HUES6 (cell line): ENCODE measurements around the gene XIRP2.

Source experiments
- H3K27ac ChIP-seq: 2 replicates; pipeline ENCODE4 v1.7.0; 2013; ENCODE audit warnings: low read depth, mild to moderate bottlenecking, low read length, inconsistent platforms
- H3K27me3 ChIP-seq: 2 replicates; pipeline ENCODE4 v1.6.1; 2013; ENCODE audit warnings: low read length; ENCODE audit not compliant: control insufficient read depth, insufficient read depth
- H3K36me3 ChIP-seq: 2 replicates; pipeline ENCODE4 v1.6.1; 2013; ENCODE audit warnings: low read length; ENCODE audit not compliant: control insufficient read depth, insufficient read depth
- H3K4me1 ChIP-seq: 2 replicates; pipeline ENCODE4 v1.6.1; 2013; ENCODE audit warnings: low read length; ENCODE audit not compliant: control insufficient read depth, insufficient read depth
- H3K4me3 ChIP-seq: 2 replicates; pipeline ENCODE4 v1.5.1; 2013; ENCODE audit warnings: low read depth, low read length
- H3K9ac ChIP-seq: one replicate; pipeline ENCODE4 v1.6.1; 2013; ENCODE audit warnings: mild to moderate bottlenecking, low read length
- H3K9me3 ChIP-seq: 2 replicates; pipeline ENCODE4 v1.6.1; 2013; ENCODE audit warnings: low read depth, low read length; ENCODE audit not compliant: control insufficient read depth, insufficient read depth

The XIRP2 gene

DNA sequence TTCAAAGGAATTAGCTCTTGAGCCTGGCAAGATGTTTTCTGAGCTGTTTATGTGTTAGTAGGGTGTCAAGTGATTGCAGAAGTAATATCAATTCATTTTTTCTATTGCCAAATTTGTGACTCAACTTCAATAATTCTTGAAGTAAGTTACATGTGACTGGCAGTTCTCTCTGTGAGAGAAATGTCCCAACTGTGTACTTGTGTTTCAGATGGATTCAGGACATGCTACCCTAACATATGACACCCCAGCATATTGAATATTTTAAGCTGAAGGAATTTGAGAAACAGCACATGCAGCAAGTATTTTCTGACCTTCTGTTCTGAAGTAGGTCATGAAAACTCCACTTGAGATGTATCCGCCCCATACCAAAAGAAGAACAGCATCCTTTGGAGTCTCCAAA lies 263.6 kb downstream of the XIRP2 start:
- H3K36me3 ChIP-seq = no peaks in the 10 kb centered on the region
- H3K27me3 ChIP-seq = no peaks in the 10 kb centered on the region
- H3K4me1 ChIP-seq = no peaks in the 10 kb centered on the region
- no peak overlapping the region for H3K27ac ChIP-seq
- no peak overlapping the region for H3K4me3 ChIP-seq
- no peak overlapping the region for H3K9ac ChIP-seq
- no peaks in the 10 kb centered on the region for H3K9me3 ChIP-seq

DNA sequence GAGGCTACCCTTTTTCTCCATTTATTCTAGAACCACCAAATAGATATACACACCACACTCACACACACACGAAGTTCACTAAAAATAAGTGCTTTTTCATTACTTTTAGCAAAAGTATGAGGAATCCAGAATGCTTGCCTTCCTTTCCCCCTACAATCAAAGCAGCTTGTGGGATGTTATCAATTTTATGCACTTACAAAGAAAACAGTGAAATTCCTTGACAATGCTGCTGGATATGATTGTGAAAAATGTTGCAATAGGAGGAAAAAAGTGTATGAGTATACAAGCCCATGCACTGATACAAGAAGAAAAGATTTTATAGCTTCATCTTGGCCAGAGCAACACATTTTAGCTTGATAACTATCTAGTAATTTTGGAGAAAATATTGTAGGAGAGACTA lies 269.2 kb downstream of the XIRP2 start:
- Histone ChIP-seq H3K4me1 (no peaks in the 10 kb centered on the region), H3K4me3 (no peak overlapping the region), H3K36me3 (no peaks in the 10 kb centered on the region), H3K9ac (no peak overlapping the region), H3K9me3 (peaks cover 15% of the 10 kb centered on the region), H3K27ac (no peak overlapping the region), H3K27me3 (no peaks in the 10 kb centered on the region)

DNA sequence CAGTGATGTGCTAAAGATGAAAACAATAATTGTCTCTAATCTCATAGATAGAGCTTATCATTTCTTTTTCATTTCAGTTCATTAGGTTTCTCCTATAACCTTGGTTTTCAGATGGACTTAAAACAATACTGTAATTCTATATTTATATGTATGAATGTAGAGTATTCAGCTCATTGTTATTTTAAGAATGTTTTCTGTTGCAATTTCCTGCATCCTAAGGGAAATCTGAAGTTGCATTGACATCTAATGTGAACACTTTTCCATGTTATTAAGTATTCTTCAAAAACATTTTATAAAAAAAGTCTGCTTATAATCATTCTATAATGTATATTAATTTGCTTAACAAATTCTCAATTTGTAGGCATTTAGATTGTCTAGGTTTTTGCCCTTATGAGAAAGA lies 288.9 kb downstream of the XIRP2 start:
- no peaks in the 10 kb centered on the region for H3K27me3 ChIP-seq
- H3K27ac ChIP-seq = no peak overlapping the region
- peaks cover 3% of the 10 kb centered on the region for H3K9me3 ChIP-seq
- H3K36me3 ChIP-seq = no peaks in the 10 kb centered on the region
- no peak overlapping the region for H3K4me3 ChIP-seq
- no peak overlapping the region for H3K9ac ChIP-seq
- no peaks in the 10 kb centered on the region for H3K4me1 ChIP-seq

DNA sequence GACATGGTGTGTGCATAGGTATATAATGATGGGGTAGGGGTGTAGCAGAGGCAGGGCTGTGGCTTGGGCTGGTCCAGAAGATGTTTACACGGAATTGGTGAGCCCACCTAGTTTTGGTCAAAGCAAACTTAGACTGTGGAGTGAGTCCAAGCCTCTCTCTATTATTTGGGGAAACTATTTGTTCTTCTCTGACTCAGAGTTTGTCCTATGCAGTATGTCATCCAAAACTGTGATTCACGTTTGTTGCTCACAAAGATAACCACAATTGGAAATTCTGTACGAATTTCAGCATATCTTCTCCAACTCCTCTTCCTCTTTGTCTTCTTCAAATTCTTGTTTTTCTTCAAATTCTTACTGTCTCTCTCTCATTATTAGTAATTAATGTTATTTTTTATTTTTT lies 292.9 kb downstream of the XIRP2 start:
- Histone ChIP-seq H3K9me3 (no peaks in the 10 kb centered on the region), H3K4me1 (no peaks in the 10 kb centered on the region), H3K36me3 (no peaks in the 10 kb centered on the region), H3K27ac (no peak overlapping the region), H3K9ac (no peak overlapping the region), H3K4me3 (no peak overlapping the region), H3K27me3 (no peaks in the 10 kb centered on the region)

DNA sequence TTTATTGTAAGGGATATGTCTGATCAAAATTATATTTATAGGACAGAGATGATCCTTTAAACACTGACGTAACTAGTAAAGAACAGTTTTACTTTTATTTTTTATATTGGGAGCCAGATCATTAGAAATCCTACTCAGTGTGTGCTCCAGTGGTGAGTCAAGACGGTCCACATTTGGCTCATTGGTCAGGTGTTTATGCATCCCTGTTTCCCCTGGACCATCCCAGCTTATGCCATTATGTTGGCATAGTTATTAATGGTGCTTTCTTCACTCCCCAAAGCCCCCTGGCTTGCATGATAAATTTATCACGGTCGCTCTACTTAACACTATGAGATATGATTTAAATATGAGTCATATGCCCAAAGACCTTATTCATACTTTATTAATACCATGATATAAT lies 293.4 kb downstream of the XIRP2 start:
- no peak overlapping the region for H3K4me3 ChIP-seq
- no peaks in the 10 kb centered on the region for H3K4me1 ChIP-seq
- no peaks in the 10 kb centered on the region for H3K36me3 ChIP-seq
- H3K27me3 ChIP-seq = no peaks in the 10 kb centered on the region
- H3K9ac ChIP-seq = no peak overlapping the region
- no peaks in the 10 kb centered on the region for H3K9me3 ChIP-seq
- no peak overlapping the region for H3K27ac ChIP-seq

DNA sequence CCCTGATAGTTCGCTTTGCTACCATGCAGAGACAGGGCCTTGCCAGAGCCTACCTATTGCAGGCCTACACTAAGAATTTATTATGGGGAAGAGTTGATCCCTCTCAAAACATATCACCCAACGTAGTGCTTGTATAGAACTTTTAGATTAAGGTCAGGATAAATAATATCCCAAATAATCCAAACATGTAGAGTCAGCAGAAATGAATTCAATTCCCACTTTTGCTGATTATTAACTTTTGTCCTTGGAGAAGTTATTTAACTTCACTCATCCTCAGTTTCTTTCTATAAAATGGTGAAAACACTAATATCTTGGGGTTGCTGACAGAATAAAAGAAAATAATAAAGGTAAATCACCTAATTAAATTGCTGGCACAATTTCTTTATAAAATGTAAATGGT lies 294.1 kb downstream of the XIRP2 start:
- Histone ChIP-seq H3K9me3 (no peaks in the 10 kb centered on the region), H3K9ac (no peak overlapping the region), H3K36me3 (no peaks in the 10 kb centered on the region), H3K27me3 (no peaks in the 10 kb centered on the region), H3K4me1 (no peaks in the 10 kb centered on the region), H3K4me3 (no peak overlapping the region), H3K27ac (no peak overlapping the region)

DNA sequence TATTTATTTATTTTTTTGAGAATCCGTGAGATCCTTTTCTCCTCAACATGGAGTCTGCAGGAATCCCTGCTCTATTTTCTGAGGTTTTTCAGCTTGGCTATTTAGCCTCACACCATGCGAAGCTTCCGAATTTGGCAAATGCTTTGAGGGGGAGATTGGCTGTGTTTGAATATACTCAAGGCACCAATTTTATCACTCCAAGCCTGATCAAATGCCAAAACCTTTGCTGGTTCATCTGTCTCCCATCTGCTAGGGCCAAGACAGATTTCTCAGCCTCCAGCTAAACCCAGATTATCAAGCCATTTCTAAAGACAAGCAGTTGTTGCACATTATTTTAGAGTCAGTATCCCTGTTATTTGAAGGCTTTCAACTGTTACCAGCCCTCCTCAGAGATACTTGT lies 295.7 kb downstream of the XIRP2 start:
- H3K4me3 ChIP-seq = no peak overlapping the region
- no peaks in the 10 kb centered on the region for H3K36me3 ChIP-seq
- no peak overlapping the region for H3K27ac ChIP-seq
- no peak overlapping the region for H3K9ac ChIP-seq
- no peaks in the 10 kb centered on the region for H3K9me3 ChIP-seq
- H3K27me3 ChIP-seq = no peaks in the 10 kb centered on the region
- no peaks in the 10 kb centered on the region for H3K4me1 ChIP-seq

DNA sequence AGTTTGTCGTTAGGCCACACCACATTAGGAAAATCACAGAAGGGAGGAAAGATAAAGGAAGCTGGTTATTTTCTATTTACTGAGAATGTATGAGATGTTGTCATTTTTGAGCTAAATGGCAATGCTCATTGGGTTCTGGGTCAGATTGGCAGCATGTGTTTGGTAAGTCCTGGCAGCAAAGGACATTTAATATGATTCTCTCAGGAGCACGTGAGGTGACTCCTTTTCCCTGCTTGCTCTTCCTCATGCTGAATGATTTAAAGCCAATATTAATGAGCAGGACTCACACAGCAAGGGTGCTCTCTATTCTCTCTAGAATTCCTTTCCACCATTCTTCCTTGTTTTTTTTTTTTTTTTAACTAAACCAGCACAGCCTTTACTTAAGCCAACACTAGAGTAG lies 298.2 kb downstream of the XIRP2 start:
- Histone ChIP-seq H3K9me3 (no peaks in the 10 kb centered on the region), H3K4me3 (no peak overlapping the region), H3K27me3 (no peaks in the 10 kb centered on the region), H3K4me1 (no peaks in the 10 kb centered on the region), H3K9ac (no peak overlapping the region), H3K36me3 (no peaks in the 10 kb centered on the region), H3K27ac (no peak overlapping the region)

DNA sequence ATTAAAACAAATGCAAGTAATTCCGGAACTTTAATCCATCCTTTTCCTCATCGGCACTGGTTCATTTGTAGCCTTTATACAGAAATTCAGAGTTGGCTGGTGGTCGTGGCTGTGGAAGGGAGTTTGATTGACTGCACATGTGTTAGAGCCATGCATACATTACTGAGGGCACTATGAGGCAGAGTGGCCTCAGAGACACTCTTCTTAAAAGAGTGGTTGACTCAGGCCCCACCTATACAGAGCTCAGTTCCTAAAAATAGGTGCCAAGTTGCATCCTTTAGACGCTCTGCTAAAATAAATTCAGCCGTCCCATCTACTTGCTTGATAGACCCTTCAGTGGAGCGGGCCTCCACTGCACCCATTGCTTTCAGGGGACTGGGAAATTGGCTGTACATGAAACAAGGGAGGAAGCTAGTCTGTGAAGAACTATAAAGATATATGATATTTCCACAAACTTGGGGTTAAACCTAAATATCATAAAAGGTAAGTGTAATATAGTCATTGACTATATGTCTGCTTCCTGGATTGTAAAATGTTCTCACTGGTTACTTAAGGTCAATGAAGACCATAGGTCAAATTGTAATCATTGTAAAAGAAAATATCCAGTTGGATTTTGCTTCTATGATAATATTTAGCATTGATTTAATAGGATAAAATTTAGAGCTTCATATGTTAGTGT lies 298.9 kb downstream of the XIRP2 start:
- H3K4me3 ChIP-seq = no peak overlapping the region
- no peaks in the 10 kb centered on the region for H3K4me1 ChIP-seq
- H3K9ac ChIP-seq = no peak overlapping the region
- H3K27me3 ChIP-seq = no peaks in the 10 kb centered on the region
- no peaks in the 10 kb centered on the region for H3K9me3 ChIP-seq
- no peaks in the 10 kb centered on the region for H3K36me3 ChIP-seq
- no peak overlapping the region for H3K27ac ChIP-seq

DNA sequence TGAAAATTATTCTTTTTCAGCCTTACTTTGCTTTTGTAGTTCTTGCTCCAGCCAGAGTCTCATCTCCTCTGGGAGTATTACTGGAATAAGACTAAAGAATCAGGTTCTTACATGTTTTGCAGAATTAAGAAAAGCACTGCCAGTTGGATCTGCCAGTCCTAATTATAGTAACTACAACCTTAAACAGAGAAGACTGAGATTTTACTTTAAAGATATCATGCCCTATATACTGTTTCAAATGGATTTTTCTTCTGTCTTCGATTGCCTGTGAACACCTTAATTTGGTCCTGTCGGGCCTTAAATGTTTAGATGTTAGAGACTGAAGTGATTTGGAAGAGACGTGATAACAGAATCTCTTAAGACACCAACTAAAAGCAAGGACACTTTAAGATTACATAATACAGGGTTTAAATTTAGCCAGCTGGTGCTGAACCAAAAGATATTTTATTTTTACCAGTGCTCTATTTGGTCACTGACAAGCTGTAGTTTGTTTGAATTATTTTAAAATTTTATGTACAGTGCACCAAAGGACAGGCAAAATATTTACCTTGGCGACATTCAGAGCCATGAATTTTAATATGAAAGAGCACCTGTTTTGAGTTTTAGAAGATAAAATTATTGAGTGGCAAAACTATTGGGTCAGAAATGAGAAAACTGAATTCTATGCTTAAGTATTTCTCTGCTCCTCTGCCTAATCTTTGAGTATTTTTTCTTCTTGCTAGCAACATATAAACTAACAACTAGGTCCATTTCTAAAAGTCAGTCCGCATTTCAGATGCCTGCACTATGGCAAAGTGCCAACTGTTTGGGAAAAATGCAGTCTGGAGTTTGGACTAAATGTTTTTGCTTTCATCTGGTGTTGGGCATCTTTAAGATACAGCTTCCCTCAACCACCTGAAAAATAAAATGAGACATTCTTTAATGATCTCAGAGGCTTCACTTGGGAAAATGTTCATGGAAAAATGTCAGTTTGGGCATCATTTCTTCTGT lies 300.0 kb downstream of the XIRP2 start:
- Histone ChIP-seq H3K4me3 (no peak overlapping the region), H3K27me3 (no peaks in the 10 kb centered on the region), H3K9me3 (no peaks in the 10 kb centered on the region), H3K27ac (no peak overlapping the region), H3K4me1 (no peaks in the 10 kb centered on the region), H3K9ac (no peak overlapping the region), H3K36me3 (no peaks in the 10 kb centered on the region)

DNA sequence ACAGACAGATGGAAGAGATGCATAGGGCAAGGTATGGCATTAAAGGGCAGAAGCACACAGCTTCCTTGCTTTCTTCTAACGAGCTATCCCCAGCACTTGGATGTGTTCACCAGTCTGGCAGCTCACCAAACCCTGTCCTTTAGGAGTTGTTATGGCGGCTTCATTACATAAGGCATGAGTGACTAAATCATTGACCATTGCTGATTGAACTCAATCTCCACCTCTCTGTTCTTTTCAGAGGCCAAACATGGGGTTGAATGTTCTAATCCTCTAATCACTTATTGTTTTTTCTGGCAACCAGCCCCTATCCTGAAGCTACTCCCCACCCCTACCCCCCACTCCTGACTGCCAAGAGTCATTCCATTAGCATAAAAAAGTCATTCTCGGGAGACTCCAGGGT lies 301.8 kb downstream of the XIRP2 start:
- Histone ChIP-seq H3K27ac (no peak overlapping the region), H3K9me3 (no peaks in the 10 kb centered on the region), H3K4me1 (no peaks in the 10 kb centered on the region), H3K27me3 (no peaks in the 10 kb centered on the region), H3K4me3 (no peak overlapping the region), H3K9ac (no peak overlapping the region), H3K36me3 (no peaks in the 10 kb centered on the region)
